CD4-positive, alpha-beta T cell treated with Interleukin-6 at 100 ng/mL for 8 hours (primary cell): Measurements from ENCODE around the gene SHISA6.

Experiments
- DNase-seq: peaks from one replicate; pipeline ENCODE4 v3.0.0-alpha.2; 2020; ENCODE audit warnings: mixed read lengths, low spot score

SHISA6 gene

GRCh38 chr17:11458279-11458678, 217.3 kb downstream of the SHISA6 start:
- DNase-seq, result no peak

- no peak for DNase-seq
These were observed 218.9 kb downstream of the SHISA6 start for GRCh38 chr17:11459861-11460331.

- DNase-seq, result no peak
These were observed 221.1 kb downstream of the SHISA6 start for GRCh38 chr17:11461993-11462548.

GRCh38 chr17:11467639-11468038, 226.6 kb downstream of the SHISA6 start:
- no peak for DNase-seq

- DNase-seq, result no peak
These were observed 244.5 kb downstream of the SHISA6 start for GRCh38 chr17:11485336-11486100.

- DNase-seq, result no peak
These were observed 245.3 kb downstream of the SHISA6 start for GRCh38 chr17:11486101-11486867.

GRCh38 chr17:11486868-11487310, 245.9 kb downstream of the SHISA6 start:
- DNase-seq, result no peak

- no peak for DNase-seq
These were observed 246.5 kb downstream of the SHISA6 start for GRCh38 chr17:11487469-11487868.

GRCh38 chr17:11488407-11488806, 247.4 kb downstream of the SHISA6 start:
- no peak for DNase-seq

- DNase-seq, result no peak
These were observed 249.2 kb downstream of the SHISA6 start for GRCh38 chr17:11490171-11490755.

GRCh38 chr17:11492511-11492910, 251.5 kb downstream of the SHISA6 start:
- DNase-seq, result no peak

- DNase-seq, result no peak
These were observed 252.9 kb downstream of the SHISA6 start for GRCh38 chr17:11493936-11494335.

GRCh38 chr17:11495613-11496012, 254.6 kb downstream of the SHISA6 start:
- DNase-seq, result no peak

- DNase-seq, result no peak
These were observed 258.9 kb downstream of the SHISA6 start for GRCh38 chr17:11499881-11500280.

GRCh38 chr17:11503308-11504035, 262.5 kb downstream of the SHISA6 start:
- DNase-seq, result no peak

- DNase-seq, result no peak
These were observed 265.6 kb downstream of the SHISA6 start for GRCh38 chr17:11506635-11507034.

- no peak for DNase-seq
These were observed 270.7 kb downstream of the SHISA6 start for GRCh38 chr17:11511696-11512095.

- DNase-seq, result no peak
These were observed 273.6 kb downstream of the SHISA6 start for GRCh38 chr17:11514565-11514964.

GRCh38 chr17:11514981-11515680, 274.1 kb downstream of the SHISA6 start:
- DNase-seq, result no peak

GRCh38 chr17:11515901-11516300, 274.9 kb downstream of the SHISA6 start:
- DNase-seq, result no peak

GRCh38 chr17:11535231-11535630, 294.2 kb downstream of the SHISA6 start:
- DNase-seq, result no peak
